Kidney (tissue), 14 donors: ENCODE results near the gene RANBP3. TPM values are rescaled to one million over a fixed set of nuclear protein-coding genes. Genes with fewer than 3 reads are reported as not detected.
A peak's percentile ranks its signal among the peaks of the same experiment; 100 is the strongest.

Source experiments
- DNase-seq, 5 donors: peaks; one replicate each; pipeline ENCODE4 v3.0.0-alpha.2; 2013 to 2020
- FAIRE-seq: peaks from 2 replicates; lab custom pipeline; 2012; peaks lifted over from hg19 to GRCh38; lab: Jason Lieb, UNC
- H3K27ac ChIP-seq, 2 donors: one replicate each; pipeline ENCODE4 v1.7.0; 2013; ENCODE audit warnings: low read depth in 2 of 2, low read length in 2 of 2, inconsistent platforms in 1 of 2
- H3K27me3 ChIP-seq: one replicate; pipeline ENCODE4 v1.7.1; 2013; ENCODE audit warnings: low read length, inconsistent platforms; ENCODE audit not compliant: control insufficient read depth, insufficient read depth
- H3K36me3 ChIP-seq, 3 donors: one replicate each; pipeline versions ENCODE4 v1.7.0 to v1.7.1; 2013; ENCODE audit warnings: low read length in 3 of 3, control low read depth in 1 of 3, inconsistent platforms in 1 of 3; ENCODE audit not compliant: insufficient read depth in 3 of 3, control insufficient read depth in 2 of 3
- H3K4me1 ChIP-seq, 3 donors: one replicate each; pipeline versions ENCODE4 v1.7.0 to v1.7.1; 2013; ENCODE audit warnings: low read length in 3 of 3, inconsistent platforms in 1 of 3, low read depth in 1 of 3; ENCODE audit not compliant: control insufficient read depth in 2 of 3, insufficient read depth in 2 of 3
- H3K4me3 ChIP-seq, 3 donors: one replicate each; pipeline versions ENCODE4 v1.7.0 to v1.8.1; 2013; ENCODE audit warnings: low read length in 3 of 3, control low read depth in 1 of 3, inconsistent platforms in 1 of 3
- H3K9ac ChIP-seq, 3 donors: one replicate each; pipeline versions ENCODE4 v1.7.0 to v1.7.1; 2013; ENCODE audit warnings: low read length in 3 of 3, control low read depth in 1 of 3, inconsistent platforms in 1 of 3
- H3K9me3 ChIP-seq, 3 donors: one replicate each; pipeline versions ENCODE4 v1.7.0 to v1.7.1; 2013; ENCODE audit warnings: low read length in 3 of 3, control low read depth in 1 of 3, inconsistent platforms in 1 of 3; ENCODE audit not compliant: control insufficient read depth in 2 of 3, insufficient read depth in 1 of 3
- CTCF ChIP-seq: IDR thresholded peaks from 3 replicates; pipeline ENCODE4 v1.5.1; 2012; ENCODE audit warnings: mild to moderate bottlenecking, moderate library complexity, borderline replicate concordance; ENCODE audit not compliant: insufficient read depth; ENCODE audit errors: extremely low read depth
- intact Hi-C: fragments of 100-400 bp; cut with DNase I; formaldehyde crosslinking; loops from one replicate; pipeline ENCODE4 v1.11.1; 2022
- polyA plus RNA-seq: library from polyadenylated mRNA; stranded (reverse); fragments of 350-450 nt; fragmentation: Illumina TruSeq; extraction: RNeasy Lipid Tissue Mini Kit (QIAGEN cat#74804); gene quantifications from one replicate; pipeline ENCODE4 v1.2.3, GENCODE V29; 2014; ENCODE audit warnings: low read depth, low replicate concordance; ENCODE audit not compliant: insufficient read depth
- total RNA-seq: library from RNA; stranded (reverse); fragmentation: NEBNext Ultra II Directional; extraction: Animal tissue kit (Norgen Biotek cat#: 25700); gene quantifications from one replicate; pipeline ENCODE4 v1.2.1, GENCODE V29; 2021
- donor health status: control.
- donor health status: control.
- donor health status: control.
- donor health status: control.
- donor health status: control.
- donor health status: DM: yes; HTN: yes; CAD: no.
- donor health status: Normal renal cell carcinoma (clear cell type).

Gene RANBP3
- total and polyA plus RNA-seq, 2 donors from 2014 or later: 33.7 to 69.7 TPM

- FAIRE-seq (no peak), DNase-seq (peak in 2 of 5 donors; percentile 45 to 86)
- Histone ChIP-seq H3K4me1 (peaks cover 0 to 7% (median 0%) of the 10 kb centered on the region in 3 donors), H3K36me3 (peaks cover 7 to 68% (median 39%) of the 10 kb centered on the region in 3 donors), H3K4me3 (no peak overlapping the region), H3K27me3 (no peaks in the 10 kb centered on the region), H3K27ac (peak overlapping the region in 1 of 2 donors; percentile 9), H3K9ac (no peak overlapping the region), H3K9me3 (no peaks in the 10 kb centered on the region)
- intact Hi-C loops: no loop called here
- TF ChIP-seq CTCF: no peak
Observed at GRCh38 chr19:5926641-5927440, 51.1 kb downstream of the RANBP3 start.

GRCh38 chr19:5925830-5926427 lies 52.0 kb downstream of the RANBP3 start:
- no peak for TF ChIP-seq CTCF
- peaks cover 7 to 65% (median 39%) of the 10 kb centered on the region in 3 donors for H3K36me3 ChIP-seq
- H3K4me1 ChIP-seq: peaks cover 0 to 7% (median 0%) of the 10 kb centered on the region in 3 donors
- H3K27ac ChIP-seq: no peak overlapping the region
- intact Hi-C loops: no loop called here
- H3K9ac ChIP-seq: no peak overlapping the region
- no peak for FAIRE-seq
- H3K4me3 ChIP-seq: no peak overlapping the region
- no peaks in the 10 kb centered on the region for H3K9me3 ChIP-seq
- no peaks in the 10 kb centered on the region for H3K27me3 ChIP-seq
- no peak for DNase-seq

GRCh38 chr19:5923356-5923755 lies 54.6 kb downstream of the RANBP3 start:
- Histone ChIP-seq H3K4me1 (peaks cover 0 to 7% (median 0%) of the 10 kb centered on the region in 3 donors), H3K27ac (no peak overlapping the region), H3K27me3 (no peaks in the 10 kb centered on the region), H3K36me3 (peaks cover under 1 to 55% (median 35%) of the 10 kb centered on the region in 3 donors), H3K9ac (no peak overlapping the region), H3K9me3 (no peaks in the 10 kb centered on the region), H3K4me3 (no peak overlapping the region)
- DNase-seq (no peak), FAIRE-seq (no peak)
- TF ChIP-seq CTCF: no peak
- intact Hi-C loops: no loop called here
